Activated B cell treated with CpG ODN at 0.5 μM for 24 hours (primary cell): ENCODE data around the gene ALG12. TPM values are rescaled to one million over a fixed set of nuclear protein-coding genes. Genes with fewer than 3 reads are reported as not detected.
A peak's percentile ranks its signal among the peaks of the same experiment; 100 is the strongest.

Experiments used
- ATAC-seq: fragments of 200-7000 bp; cut with Tn5 transposase; one replicate; pipeline ENCODE4 v1.10.0; 2021; ENCODE audit warnings: low read depth, mild to moderate bottlenecking, moderate library complexity
- CTCF ChIA-PET: fragments of 350-600 bp; sonication (Branson Sonifier 250); formaldehyde crosslinking; loops from one replicate; lab custom pipeline; 2021; ENCODE audit warnings: antibody characterized with exemption; lab: Charles Lee
- POLR2A ChIA-PET: fragments of 350-600 bp; sonication (Branson Sonifier 250); formaldehyde crosslinking; loops from one replicate; lab custom pipeline; 2021; ENCODE audit warnings: antibody characterized with exemption; lab: Charles Lee
- DNase-seq: peaks from one replicate; pipeline ENCODE4 v3.0.0; 2022
- H3K27ac Mint-ChIP-seq: one replicate; pipeline ENCODE4 v1.8.0; 2020; ENCODE audit warnings: mixed read lengths
- H3K27me3 Mint-ChIP-seq: one replicate; pipeline ENCODE4 v1.8.0; 2021; ENCODE audit warnings: mixed read lengths
- H3K36me3 Mint-ChIP-seq: one replicate; pipeline ENCODE4 v1.8.0; 2021; ENCODE audit warnings: low read depth, mixed read lengths
- H3K4me1 Mint-ChIP-seq: one replicate; pipeline ENCODE4 v1.8.0; 2021; ENCODE audit warnings: mixed read lengths
- H3K4me3 Mint-ChIP-seq: one replicate; pipeline ENCODE4 v1.8.0; 2020; ENCODE audit warnings: mild to moderate bottlenecking, mixed read lengths
- H3K9me3 Mint-ChIP-seq: one replicate; pipeline ENCODE4 v1.8.0; 2020; ENCODE audit warnings: mixed read lengths
- intact Hi-C: fragments of 100-400 bp; cut with micrococcal nuclease; formaldehyde crosslinking; loops from one replicate; pipeline ENCODE4 v1.15.1; 2024
- total RNA-seq: library from RNA; stranded (reverse); gene quantifications from 2 replicates; pipeline ENCODE4 v1.2.3, GENCODE V29; 2022
- TF ChIP-seq, protein P1 (sequence below): fragments of 200-600 bp; IDR thresholded peaks from one replicate; pipeline ENCODE4 v1.8.0; 2022; ENCODE audit warnings: antibody characterized with exemption, mild to moderate bottlenecking

Gene ALG12
- total RNA-seq, 1 donor from 2014 or later, result 18.2 TPM

- CTCF ChIA-PET, result interaction anchor here (1.2 kb wide), 1 partner anchor 79 kb away, joined by 3 read pairs; no protein-coding TSS in a partner anchor
- no peak overlapping the region for H3K27ac Mint-ChIP-seq
- DNase-seq, result no peak
- no peak for ATAC-seq
- TF ChIP-seq, protein P1, sequence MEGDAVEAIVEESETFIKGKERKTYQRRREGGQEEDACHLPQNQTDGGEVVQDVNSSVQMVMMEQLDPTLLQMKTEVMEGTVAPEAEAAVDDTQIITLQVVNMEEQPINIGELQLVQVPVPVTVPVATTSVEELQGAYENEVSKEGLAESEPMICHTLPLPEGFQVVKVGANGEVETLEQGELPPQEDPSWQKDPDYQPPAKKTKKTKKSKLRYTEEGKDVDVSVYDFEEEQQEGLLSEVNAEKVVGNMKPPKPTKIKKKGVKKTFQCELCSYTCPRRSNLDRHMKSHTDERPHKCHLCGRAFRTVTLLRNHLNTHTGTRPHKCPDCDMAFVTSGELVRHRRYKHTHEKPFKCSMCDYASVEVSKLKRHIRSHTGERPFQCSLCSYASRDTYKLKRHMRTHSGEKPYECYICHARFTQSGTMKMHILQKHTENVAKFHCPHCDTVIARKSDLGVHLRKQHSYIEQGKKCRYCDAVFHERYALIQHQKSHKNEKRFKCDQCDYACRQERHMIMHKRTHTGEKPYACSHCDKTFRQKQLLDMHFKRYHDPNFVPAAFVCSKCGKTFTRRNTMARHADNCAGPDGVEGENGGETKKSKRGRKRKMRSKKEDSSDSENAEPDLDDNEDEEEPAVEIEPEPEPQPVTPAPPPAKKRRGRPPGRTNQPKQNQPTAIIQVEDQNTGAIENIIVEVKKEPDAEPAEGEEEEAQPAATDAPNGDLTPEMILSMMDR, result no peak
- POLR2A ChIA-PET, result interaction anchor here (0.6 to 3.6 kb wide), 10 partner anchors 8 to 220 kb away, joined by 3 to 23 read pairs (median 7); partner anchors contain the start of gene PIM3
- intact Hi-C loops, result no loop called here
- H3K4me3 Mint-ChIP-seq, result no peak overlapping the region
- H3K36me3 Mint-ChIP-seq, result no peaks in the 10 kb centered on the region
- no peaks in the 10 kb centered on the region for H3K27me3 Mint-ChIP-seq
- H3K9me3 Mint-ChIP-seq, result no peaks in the 10 kb centered on the region
- no peaks in the 10 kb centered on the region for H3K4me1 Mint-ChIP-seq
These were observed 33.4 kb upstream of the ALG12 start for GRCh38 chr22:49951678-49951985.

GRCh38 chr22:49951000-49951677 lies 32.9 kb upstream of the ALG12 start:
- Mint-ChIP-seq H3K9me3 (no peaks in the 10 kb centered on the region), H3K27ac (no peak overlapping the region), H3K4me1 (peaks cover 2% of the 10 kb centered on the region), H3K4me3 (no peak overlapping the region), H3K36me3 (no peaks in the 10 kb centered on the region), H3K27me3 (no peaks in the 10 kb centered on the region)
- DNase-seq (no peak), ATAC-seq (peak; percentile 79)
- TF ChIP-seq, protein P1, result no peak
- intact Hi-C loops, result no loop called here
- ChIA-PET CTCF (interaction anchor here (1.2 kb wide), 1 partner anchor 79 kb away, joined by 3 read pairs; no protein-coding TSS in a partner anchor), POLR2A (interaction anchor here (0.6 to 3.6 kb wide), 9 partner anchors 8 to 219 kb away, joined by 3 to 23 read pairs (median 5); partner anchors contain the start of gene PIM3)

- Mint-ChIP-seq H3K27ac (no peak overlapping the region), H3K4me1 (peaks cover 9% of the 10 kb centered on the region), H3K9me3 (no peaks in the 10 kb centered on the region), H3K4me3 (no peak overlapping the region), H3K36me3 (no peaks in the 10 kb centered on the region), H3K27me3 (no peaks in the 10 kb centered on the region)
- TF ChIP-seq, protein P1, result no peak
- intact Hi-C loops, result no loop called here
- DNase-seq, result no peak
- ChIA-PET POLR2A (interaction anchor here (1.0 to 3.6 kb wide), 6 partner anchors 10 to 20 kb away, joined by 3 to 23 read pairs (median 8); partner anchors contain the start of gene PIM3), CTCF (no interaction called here)
- no peak for ATAC-seq
These were observed 32.3 kb upstream of the ALG12 start for GRCh38 chr22:49950396-49950994.

DNA sequence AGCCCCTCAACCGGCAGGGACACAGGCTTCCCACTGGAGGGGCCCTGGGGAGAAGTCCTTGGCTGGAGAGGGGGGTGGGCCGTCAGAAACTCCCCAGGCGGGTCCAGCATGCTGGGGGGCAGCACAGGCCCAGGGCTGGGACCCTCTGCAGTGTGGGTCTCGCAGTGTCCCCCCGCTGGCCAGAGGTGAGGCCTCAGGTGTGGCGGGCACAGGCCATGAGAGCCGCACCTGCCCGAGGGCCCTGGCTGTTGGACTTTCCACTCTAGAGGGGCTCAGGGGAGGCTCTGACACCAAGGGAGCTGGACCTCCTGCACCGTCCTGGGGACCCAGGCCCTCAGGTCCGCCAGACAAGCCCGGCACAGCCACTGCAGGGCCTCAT lies 31.7 kb upstream of the ALG12 start:
- intact Hi-C loops, result no loop called here
- Mint-ChIP-seq H3K4me1 (peaks cover 11% of the 10 kb centered on the region), H3K4me3 (no peak overlapping the region), H3K36me3 (no peaks in the 10 kb centered on the region), H3K27ac (no peak overlapping the region), H3K9me3 (no peaks in the 10 kb centered on the region), H3K27me3 (no peaks in the 10 kb centered on the region)
- ChIA-PET CTCF (no interaction called here), POLR2A (interaction anchor here (1.2 to 3.6 kb wide), 2 partner anchors 14 to 21 kb away, joined by 3 to 23 read pairs; no protein-coding TSS in a partner anchor)
- TF ChIP-seq, protein P1, result no peak
- no peak for ATAC-seq
- DNase-seq, result no peak
